G401 (cell line): ENCODE results near the gene FGF21. TPM values are rescaled to one million over a fixed set of nuclear protein-coding genes. Genes with fewer than 3 reads are reported as not detected.
"Not testable (repeated sequence)": the region's sequence is repeated elsewhere in the genome, so short reads cannot be mapped to it uniquely, and the experiment has no call there.

Experiments used
- DNase-seq: peaks from one replicate; pipeline ENCODE4 v3.0.0-alpha.2; 2015; ENCODE audit warnings: low spot score
- in situ Hi-C: cut with HindIII; loops from 2 replicates; pipeline ENCODE4 v1.10.0; 2016; ENCODE audit warnings: low sequenced_read_pairs, mixed read lengths
- total RNA-seq: library from RNA; depleted of rRNA; stranded (reverse); fragments of >200 nt; shearing (Covaris generic); gene quantifications from 2 replicates; pipeline ENCODE4 v1.2.3, GENCODE V29; 2014

The FGF21 gene
- total RNA-seq, 1 experiment from 2014 or later: not detected

- DNase-seq: no peak
- in situ Hi-C loops: no loop called here
Observed at GRCh38 chr19:48770734-48771472, 15.6 kb downstream of the FGF21 start.

- in situ Hi-C loops: no loop called here
- DNase-seq: peak; percentile 30
Observed at GRCh38 chr19:48772503-48772953, 17.2 kb downstream of the FGF21 start.

- no peak for DNase-seq
- in situ Hi-C loops: no loop called here
Observed at GRCh38 chr19:48777139-48777538, 21.8 kb downstream of the FGF21 start.

- in situ Hi-C loops: no loop called here
- DNase-seq: no peak
Observed at GRCh38 chr19:48777720-48778119, 22.4 kb downstream of the FGF21 start.

- DNase-seq: no peak
- in situ Hi-C loops: no loop called here
Observed at GRCh38 chr19:48779636-48780035, 24.3 kb downstream of the FGF21 start.

- in situ Hi-C loops: no loop called here
- no peak for DNase-seq
Observed at GRCh38 chr19:48780631-48781391, 25.5 kb downstream of the FGF21 start.

GRCh38 chr19:48784527-48784926 lies 29.2 kb downstream of the FGF21 start:
- no peak for DNase-seq
- in situ Hi-C loops: no loop called here

GRCh38 chr19:48786422-48786821 lies 31.1 kb downstream of the FGF21 start:
- in situ Hi-C loops: not testable (repeated sequence)

GRCh38 chr19:48787331-48787730 lies 32.0 kb downstream of the FGF21 start:
- in situ Hi-C loops: not testable (repeated sequence)

More at GRCh38 chr19:48786422-48786821, 31.1 kb downstream of the FGF21 start:
- DNase-seq: not testable (repeated sequence)

GRCh38 chr19:48793271-48793670 lies 37.9 kb downstream of the FGF21 start:
- in situ Hi-C loops: loop anchor here (10.0 kb wide), 2 partner anchors 52 to 112 kb away; partner anchors contain the start of gene NUCB1
- DNase-seq: no peak

More at GRCh38 chr19:48787331-48787730, 32.0 kb downstream of the FGF21 start:
- not testable (repeated sequence) for DNase-seq

- in situ Hi-C loops: loop anchor here (10.0 kb wide), 2 partner anchors 51 to 111 kb away; partner anchors contain the start of gene NUCB1
- no peak for DNase-seq
Observed at GRCh38 chr19:48794291-48794690, 39.0 kb downstream of the FGF21 start.

- peak; percentile 98 for DNase-seq
- in situ Hi-C loops: loop anchor here (10.0 kb wide), 2 partner anchors 50 to 110 kb away; partner anchors contain the start of gene NUCB1
Observed at GRCh38 chr19:48795055-48795684, 39.8 kb downstream of the FGF21 start.

- no peak for DNase-seq
- in situ Hi-C loops: loop anchor here (10.0 kb wide), 2 partner anchors 49 to 109 kb away; partner anchors contain the start of gene NUCB1
Observed at GRCh38 chr19:48795685-48796070, 40.4 kb downstream of the FGF21 start.

GRCh38 chr19:48796298-48797083 lies 41.2 kb downstream of the FGF21 start:
- no peak for DNase-seq
- in situ Hi-C loops: loop anchor here (10.0 kb wide), 2 partner anchors 48 to 108 kb away; partner anchors contain the start of gene NUCB1

GRCh38 chr19:48797103-48797502 lies 41.8 kb downstream of the FGF21 start:
- in situ Hi-C loops: loop anchor here (10.0 kb wide), 2 partner anchors 48 to 108 kb away; partner anchors contain the start of gene NUCB1
- DNase-seq: no peak

- in situ Hi-C loops: loop anchor here (10.0 kb wide), 2 partner anchors 46 to 106 kb away; partner anchors contain the start of gene NUCB1
- no peak for DNase-seq
Observed at GRCh38 chr19:48798937-48799336, 43.6 kb downstream of the FGF21 start.

GRCh38 chr19:48799358-48800300 lies 44.3 kb downstream of the FGF21 start:
- DNase-seq: no peak
- in situ Hi-C loops: loop anchor here (10.0 kb wide), 2 partner anchors 45 to 105 kb away; partner anchors contain the start of gene NUCB1
